HuH-7.5 (cell line): ENCODE measurements around the gene FAM162B.
"Not testable (repeated sequence)": the region's sequence is repeated elsewhere in the genome, so short reads cannot be mapped to it uniquely, and the experiment has no call there.

Experiments used
- DNase-seq: peaks from one replicate; pipeline ENCODE4 v3.0.0; 2011; ENCODE audit warnings: low spot score

The FAM162B gene

GRCh38 chr6:116726947-116727346, 38.6 kb downstream of the FAM162B start:
- no peak for DNase-seq

DNA sequence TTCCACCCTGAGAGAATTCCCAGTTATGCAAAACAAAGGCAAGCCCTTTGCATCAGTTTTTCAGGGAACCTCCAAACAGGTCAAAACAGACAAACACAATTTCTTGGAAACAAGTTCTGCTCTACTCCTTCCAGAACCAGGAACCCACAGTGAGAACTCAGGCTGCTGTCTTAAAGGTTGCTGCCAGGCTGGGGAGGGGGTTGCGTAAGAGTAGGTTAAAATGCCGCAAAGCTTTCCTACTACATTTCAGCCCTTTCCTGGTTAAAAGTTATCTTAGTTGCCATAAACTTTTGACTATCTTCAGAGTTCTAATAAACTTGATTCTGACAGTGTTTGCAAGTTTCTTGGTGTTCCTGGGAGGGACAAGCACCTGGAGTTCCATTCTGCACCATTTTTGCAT, 50.8 kb downstream of the FAM162B start:
- DNase-seq: no peak

DNA sequence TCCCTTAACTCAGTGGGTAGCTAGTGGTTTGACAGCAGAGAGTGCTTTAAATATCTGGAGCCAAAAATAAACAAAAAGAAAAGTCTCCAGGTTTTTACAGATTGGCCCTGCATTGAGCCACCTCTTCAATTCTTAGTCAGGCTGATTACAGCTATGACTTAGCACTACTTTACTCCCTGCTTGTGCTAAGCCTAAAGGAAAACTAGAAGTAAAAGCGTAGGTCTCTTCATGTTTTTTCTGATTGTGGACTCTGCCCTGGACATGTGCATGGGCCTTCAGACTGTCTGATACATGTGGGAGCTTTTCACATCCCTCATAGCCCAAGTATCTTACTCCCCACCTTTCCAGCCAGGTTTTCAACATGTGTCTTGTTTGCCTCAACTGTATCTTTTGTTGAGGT, 51.2 kb downstream of the FAM162B start:
- no peak for DNase-seq

DNA sequence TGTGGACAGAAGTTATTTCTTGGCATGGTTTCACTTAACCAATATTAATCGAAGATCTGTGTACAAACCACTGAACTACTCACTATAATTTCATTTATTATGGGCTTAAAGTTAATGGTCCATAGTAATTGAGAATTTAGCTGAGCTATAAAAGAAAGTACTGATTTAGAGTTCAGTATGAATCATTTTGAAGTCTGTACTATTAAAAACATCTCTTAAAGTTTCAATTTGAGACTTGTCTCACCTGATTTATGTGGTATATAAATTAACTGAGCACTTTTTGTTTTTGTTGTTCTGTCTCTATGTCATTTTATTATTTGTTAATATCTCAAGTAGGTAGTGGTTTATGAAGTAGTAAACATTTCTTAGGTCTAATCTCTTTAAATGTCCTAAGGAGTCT, 59.6 kb downstream of the FAM162B start:
- DNase-seq: no peak

DNA sequence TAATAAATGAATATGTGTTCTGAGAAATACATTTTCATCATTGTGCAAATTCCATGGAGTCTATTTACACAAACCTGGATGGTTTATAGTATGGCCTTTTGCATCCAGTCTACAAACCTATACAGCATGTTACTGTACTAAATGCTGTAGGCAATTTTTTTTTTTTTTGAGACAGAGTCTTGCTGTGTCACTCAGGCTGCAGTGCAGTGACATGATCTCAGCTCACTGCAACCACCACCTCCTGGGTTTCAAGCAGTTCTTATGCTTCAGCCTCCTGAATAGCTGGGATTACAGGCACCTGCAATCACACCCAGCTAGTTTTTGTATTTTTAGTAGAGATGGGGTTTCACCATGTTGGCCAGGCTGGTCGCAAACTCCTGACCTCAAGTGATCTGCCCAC, 61.6 kb downstream of the FAM162B start:
- not testable (repeated sequence) for DNase-seq
